ENCODE measurements around the gene GLRX5.

DNA sequence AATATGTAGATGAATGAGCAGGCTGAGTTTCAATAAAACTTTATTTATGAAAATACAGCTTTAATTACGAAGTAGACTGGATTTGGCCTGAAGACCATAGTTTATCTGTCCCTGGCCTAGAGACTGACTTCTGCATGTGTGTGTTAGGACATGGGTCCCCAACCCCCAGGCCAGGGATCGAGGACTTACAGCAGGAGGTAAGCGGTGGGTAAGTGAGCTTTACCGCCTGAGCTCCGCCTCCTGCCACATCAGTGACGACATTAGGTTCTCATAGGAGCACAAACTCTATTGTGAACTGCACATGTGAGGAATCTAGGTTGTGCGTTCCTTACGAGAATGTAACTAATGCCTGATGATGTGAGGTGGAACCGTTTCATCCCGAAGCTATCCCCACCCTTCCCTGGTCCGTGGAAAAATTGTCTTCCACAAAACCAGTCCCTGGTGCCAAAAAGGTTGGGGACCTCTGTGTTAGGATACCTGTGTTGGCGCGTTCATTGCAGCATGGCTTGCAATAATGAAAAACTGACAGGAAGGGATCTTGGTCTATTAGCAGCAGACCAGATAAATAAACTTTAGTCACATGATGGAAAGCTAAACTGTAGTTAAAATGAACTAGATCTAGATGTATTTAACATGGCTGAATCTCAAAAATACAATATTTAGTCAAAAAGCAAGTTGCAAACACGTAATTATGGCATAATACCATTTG, 4.1 kb downstream of the GLRX5 start:
- TF ChIP-seq, protein P1, sequence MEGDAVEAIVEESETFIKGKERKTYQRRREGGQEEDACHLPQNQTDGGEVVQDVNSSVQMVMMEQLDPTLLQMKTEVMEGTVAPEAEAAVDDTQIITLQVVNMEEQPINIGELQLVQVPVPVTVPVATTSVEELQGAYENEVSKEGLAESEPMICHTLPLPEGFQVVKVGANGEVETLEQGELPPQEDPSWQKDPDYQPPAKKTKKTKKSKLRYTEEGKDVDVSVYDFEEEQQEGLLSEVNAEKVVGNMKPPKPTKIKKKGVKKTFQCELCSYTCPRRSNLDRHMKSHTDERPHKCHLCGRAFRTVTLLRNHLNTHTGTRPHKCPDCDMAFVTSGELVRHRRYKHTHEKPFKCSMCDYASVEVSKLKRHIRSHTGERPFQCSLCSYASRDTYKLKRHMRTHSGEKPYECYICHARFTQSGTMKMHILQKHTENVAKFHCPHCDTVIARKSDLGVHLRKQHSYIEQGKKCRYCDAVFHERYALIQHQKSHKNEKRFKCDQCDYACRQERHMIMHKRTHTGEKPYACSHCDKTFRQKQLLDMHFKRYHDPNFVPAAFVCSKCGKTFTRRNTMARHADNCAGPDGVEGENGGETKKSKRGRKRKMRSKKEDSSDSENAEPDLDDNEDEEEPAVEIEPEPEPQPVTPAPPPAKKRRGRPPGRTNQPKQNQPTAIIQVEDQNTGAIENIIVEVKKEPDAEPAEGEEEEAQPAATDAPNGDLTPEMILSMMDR (conservative IDR thresholded peaks at IDR 0.05) = no peak
- TF ChIP-seq ZFX (IDR thresholded peaks at IDR 0.05) = no peak

Measured in C4-2B (cell line).